ENCODE results near the gene NTRK3. TPM values are rescaled to one million over a fixed set of nuclear protein-coding genes. Genes with fewer than 3 reads are reported as not detected.

Gene NTRK3
- total RNA-seq, 6 experiments from 2014 or later = 0.02 TPM; not detected in 5

GRCh38 chr15:87871258-87871681 lies 385.3 kb downstream of the NTRK3 start:
- peak; percentile 88 for DNase-seq
- no peak for TF ChIP-seq CTCF (IDR thresholded peaks at IDR 0.05)

GRCh38 chr15:87866961-87867360 lies 389.6 kb downstream of the NTRK3 start:
- H3K27me3 Mint-ChIP-seq (ENCODE audit: insufficient read depth) = no peaks in the 10 kb centered on the region; the same call in 1 of the 2 replicates
- no peak overlapping the region for H3K27ac Mint-ChIP-seq
- no peak for TF ChIP-seq CTCF (IDR thresholded peaks at IDR 0.05)

More at GRCh38 chr15:87871258-87871681, 385.3 kb downstream of the NTRK3 start:
- Mint-ChIP-seq H3K9me3 (no peaks in the 10 kb centered on the region), H3K4me3 (peak overlapping the region; percentile 70), H3K27me3 (ENCODE audit: insufficient read depth) (no peaks in the 10 kb centered on the region), H3K4me1 (ENCODE audit: low read depth) (peaks cover 77% of the 10 kb centered on the region), H3K27ac (peak overlapping the region; percentile 84), H3K36me3 (ENCODE audit: low read depth) (no peaks in the 10 kb centered on the region)

GRCh38 chr15:87863152-87863551 lies 393.4 kb downstream of the NTRK3 start:
- H3K9me3 Mint-ChIP-seq = no peaks in the 10 kb centered on the region
- DNase-seq = no peak
- peaks cover 2% of the 10 kb centered on the region for H3K27me3 Mint-ChIP-seq (ENCODE audit: insufficient read depth)
- H3K4me3 Mint-ChIP-seq = no peak overlapping the region
- no peak for TF ChIP-seq CTCF (IDR thresholded peaks at IDR 0.05)
- no peaks in the 10 kb centered on the region for H3K36me3 Mint-ChIP-seq (ENCODE audit: low read depth)
- no peaks in the 10 kb centered on the region for H3K4me1 Mint-ChIP-seq (ENCODE audit: low read depth)
- H3K27ac Mint-ChIP-seq = no peak overlapping the region

More at GRCh38 chr15:87866961-87867360, 389.6 kb downstream of the NTRK3 start:
- DNase-seq = no peak
- Mint-ChIP-seq H3K4me1 (ENCODE audit: low read depth) (peaks cover 34% of the 10 kb centered on the region), H3K4me3 (no peak overlapping the region), H3K36me3 (ENCODE audit: low read depth) (no peaks in the 10 kb centered on the region), H3K9me3 (no peaks in the 10 kb centered on the region)

GRCh38 chr15:87860743-87861142 lies 395.8 kb downstream of the NTRK3 start:
- Mint-ChIP-seq H3K4me3 (no peak overlapping the region), H3K27me3 (ENCODE audit: insufficient read depth) (peaks cover 2% of the 10 kb centered on the region), H3K9me3 (no peaks in the 10 kb centered on the region), H3K4me1 (ENCODE audit: low read depth) (no peaks in the 10 kb centered on the region), H3K36me3 (ENCODE audit: low read depth) (no peaks in the 10 kb centered on the region), H3K27ac (no peak overlapping the region)
- TF ChIP-seq CTCF (IDR thresholded peaks at IDR 0.05) = no peak
- DNase-seq = no peak

GRCh38 chr15:87858651-87859050 lies 397.9 kb downstream of the NTRK3 start:
- no peak for DNase-seq
- Mint-ChIP-seq H3K9me3 (no peaks in the 10 kb centered on the region), H3K27me3 (ENCODE audit: insufficient read depth) (peaks cover 2% of the 10 kb centered on the region; the same call in 1 of the 2 replicates)

More at GRCh38 chr15:87858651-87859050, 397.9 kb downstream of the NTRK3 start:
- Mint-ChIP-seq H3K4me3 (no peak overlapping the region), H3K36me3 (ENCODE audit: low read depth) (no peaks in the 10 kb centered on the region), H3K4me1 (ENCODE audit: low read depth) (no peaks in the 10 kb centered on the region), H3K27ac (no peak overlapping the region)
- no peak for TF ChIP-seq CTCF (IDR thresholded peaks at IDR 0.05)

Measured in HFFc6 (cell line).